K562 (cell line): ENCODE results near the gene CLPSL1. TPM values are rescaled to one million over a fixed set of nuclear protein-coding genes. Genes with fewer than 3 reads are reported as not detected.

Source experiments
- GABPB1 ChIP-seq: sonication (generic); formaldehyde crosslinking; IDR thresholded peaks from 2 replicates; pipeline ENCODE4 v1.8.0; 2022; ENCODE audit warnings: mild to moderate bottlenecking, missing genetic modification reagents
- PRPF4 ChIP-seq: fragments of 200-400 bp; formaldehyde crosslinking; IDR thresholded peaks from one replicate; pipeline ENCODE4 v1.6.1; 2017; ENCODE audit warnings: low read length, low read depth, mild to moderate bottlenecking; ENCODE audit not compliant: insufficient read depth, poor library complexity, severe bottlenecking
- TFAP4 ChIP-seq: sonication (generic); formaldehyde crosslinking; IDR thresholded peaks from 2 replicates; pipeline ENCODE4 v1.8.0; 2022; ENCODE audit warnings: missing genetic modification reagents, mild to moderate bottlenecking, moderate library complexity, borderline replicate concordance
- UBTF ChIP-seq, 2 experiments: IDR thresholded peaks; 2 replicates each; pipeline ENCODE4 v1.6.1; 2012; ENCODE audit warnings: improper control_type of control experiment in 2 of 2, low read depth in 2 of 2, low read length in 2 of 2, borderline replicate concordance in 1 of 2
- WHSC1 ChIP-seq: IDR thresholded peaks from one replicate; pipeline ENCODE4 v1.6.1; 2012; ENCODE audit warnings: low read length, control low read depth, inconsistent platforms
- ZBTB7A ChIP-seq: IDR thresholded peaks from 2 replicates; pipeline ENCODE4 v1.6.1; 2011; ENCODE audit warnings: low read depth, mild to moderate bottlenecking, low read length, moderate library complexity, borderline replicate concordance; ENCODE audit not compliant: control insufficient read depth
- ZKSCAN3 ChIP-seq: fragments of 250-450 bp; sonication (Bioruptor Pico); IDR thresholded peaks from 2 replicates; pipeline ENCODE4 v1.4.0; 2020
- ZNF592 ChIP-seq: fragments of 450-650 bp; IDR thresholded peaks from 2 replicates; pipeline ENCODE4 v1.6.1; 2017; ENCODE audit warnings: antibody characterized with exemption, mild to moderate bottlenecking
- polyA plus RNA-seq, 8 experiments: library from polyadenylated mRNA; depleted of rRNA in 4 of 8; stranded (reverse) in 5 of 8; unstranded in 3 of 8; fragments of >200 nt; fragmentation: Nextera tagmentation in 2 of 8; fragmentation: Illumina TruSeq in 1 of 8; extraction: Ambion mirVana in 2 of 8; extraction: Trizol in 1 of 8; gene quantifications; 2 replicates each; pipeline versions ENCODE4 v1.2.1 to v1.2.3, GENCODE V29; 2011 to 2014; ENCODE audit warnings: inconsistent platforms in 1 of 8, missing spikeins in 1 of 8
- total RNA-seq, 7 experiments: library from RNA; depleted of rRNA in 6 of 7; stranded (reverse); fragments of >200 nt in 6 of 7; fragmentation: Illumina TruSeq in 2 of 7; extraction: Trizol in 2 of 7; gene quantifications; 2 replicates each; pipeline versions ENCODE4 v1.2.1 to v1.2.3, GENCODE V29; 2011 to 2021; ENCODE audit warnings: low replicate concordance in 1 of 7
- TF ChIP-seq, protein P1 (sequence below), 3 experiments: fragments of 200-800 bp in 1 of 3; sonication (Bioruptor generic) in 1 of 3; sonication (generic) in 1 of 3; formaldehyde crosslinking in 1 of 3; IDR thresholded peaks; 2 replicates each; pipeline versions ENCODE4 v1.6.1 to v1.8.0; 2016 to 2022; ENCODE audit warnings: mild to moderate bottlenecking in 2 of 3, missing compliant biosample characterization in 2 of 3, missing genetic modification characterization in 2 of 3, missing genetic modification reagents in 1 of 3
- TF ChIP-seq, protein P2 (sequence below): fragments of 250-450 bp; sonication (Bioruptor Pico); IDR thresholded peaks from 2 replicates; pipeline ENCODE4 v1.5.0; 2022; ENCODE audit warnings: mild to moderate bottlenecking
- TF ChIP-seq, protein P3 (sequence below): sonication (generic); formaldehyde crosslinking; IDR thresholded peaks from 2 replicates; pipeline ENCODE4 v1.8.0; 2022; ENCODE audit warnings: mild to moderate bottlenecking, missing genetic modification reagents

The CLPSL1 gene
- total and polyA plus RNA-seq, 9 of the 15 experiments (the other 6 are each of a cell fraction or from before 2014, with no cell fraction given) = not detected

DNA sequence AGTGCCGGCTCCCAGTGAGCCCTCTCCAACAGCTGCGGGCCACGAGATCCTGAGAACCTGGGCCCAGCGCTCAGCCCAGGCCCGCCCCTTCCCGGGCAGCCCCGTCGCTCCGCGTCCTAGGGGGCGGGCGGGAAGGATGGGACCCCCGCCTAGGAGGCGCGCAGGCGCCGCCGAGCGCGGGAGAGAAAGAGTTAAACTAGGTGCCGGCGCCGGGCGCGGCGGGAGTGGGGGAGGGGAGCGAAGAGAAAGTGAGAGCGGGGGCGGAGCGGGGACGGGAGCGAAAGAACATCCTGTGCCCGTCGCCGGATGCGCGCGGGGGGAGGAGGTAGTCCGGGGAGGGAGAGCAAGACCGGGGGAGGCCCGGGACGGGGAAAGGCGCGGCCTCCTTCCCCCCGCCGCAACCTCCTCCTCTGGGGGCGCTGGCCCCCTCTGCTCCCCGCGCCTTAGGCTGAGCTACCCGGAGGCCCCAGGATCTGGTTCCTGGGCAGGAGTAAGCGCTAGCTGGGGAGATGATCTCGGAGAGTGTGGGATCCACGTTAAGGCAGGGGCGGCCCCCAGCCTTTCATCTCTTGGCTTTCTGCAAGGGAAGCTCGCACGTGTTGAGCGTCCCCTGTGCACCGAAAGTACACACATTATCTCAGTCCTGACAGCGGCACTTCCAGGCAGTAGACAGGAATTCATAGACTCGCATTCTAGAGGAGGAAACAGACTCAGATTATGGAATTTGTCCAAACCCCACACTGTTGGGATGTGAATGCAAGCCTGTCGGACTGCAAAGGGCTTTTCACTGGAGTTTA, 48.9 kb upstream of the CLPSL1 start (continued):
- TF ChIP-seq, protein P1, sequence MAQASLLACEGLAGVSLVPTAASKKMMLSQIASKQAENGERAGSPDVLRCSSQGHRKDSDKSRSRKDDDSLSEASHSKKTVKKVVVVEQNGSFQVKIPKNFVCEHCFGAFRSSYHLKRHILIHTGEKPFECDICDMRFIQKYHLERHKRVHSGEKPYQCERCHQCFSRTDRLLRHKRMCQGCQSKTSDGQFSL (CRISPR knock-in tag; IDR thresholded peaks at IDR 0.05) = peak; percentile 57; the same call in 1 of the 2 replicates
- TF ChIP-seq, protein P1 (tag; IDR thresholded peaks at IDR 0.05) = peak in 1 of 2 experiments; percentile 41; a peak in 1 of 4 replicates
- TF ChIP-seq ZNF592 (peak; percentile 76), TFAP4 (peak; percentile 92), GABPB1 (CRISPR knock-in tag) (peak; percentile 87), PRPF4 (peak; percentile 93), ZKSCAN3 (CRISPR knock-in tag) (no peak), ZBTB7A (peak; percentile 96; the same call in 1 of the 2 replicates), UBTF (IDR thresholded peaks at IDR 0.05; ENCODE audit: borderline replicate concordance in 1 of 2, low read depth in 2 of 2, low read length in 2 of 2) (peak in 1 of 2 experiments; percentile 26; a peak in 2 of 4 replicates), WHSC1 (no peak)
- TF ChIP-seq, protein P2, sequence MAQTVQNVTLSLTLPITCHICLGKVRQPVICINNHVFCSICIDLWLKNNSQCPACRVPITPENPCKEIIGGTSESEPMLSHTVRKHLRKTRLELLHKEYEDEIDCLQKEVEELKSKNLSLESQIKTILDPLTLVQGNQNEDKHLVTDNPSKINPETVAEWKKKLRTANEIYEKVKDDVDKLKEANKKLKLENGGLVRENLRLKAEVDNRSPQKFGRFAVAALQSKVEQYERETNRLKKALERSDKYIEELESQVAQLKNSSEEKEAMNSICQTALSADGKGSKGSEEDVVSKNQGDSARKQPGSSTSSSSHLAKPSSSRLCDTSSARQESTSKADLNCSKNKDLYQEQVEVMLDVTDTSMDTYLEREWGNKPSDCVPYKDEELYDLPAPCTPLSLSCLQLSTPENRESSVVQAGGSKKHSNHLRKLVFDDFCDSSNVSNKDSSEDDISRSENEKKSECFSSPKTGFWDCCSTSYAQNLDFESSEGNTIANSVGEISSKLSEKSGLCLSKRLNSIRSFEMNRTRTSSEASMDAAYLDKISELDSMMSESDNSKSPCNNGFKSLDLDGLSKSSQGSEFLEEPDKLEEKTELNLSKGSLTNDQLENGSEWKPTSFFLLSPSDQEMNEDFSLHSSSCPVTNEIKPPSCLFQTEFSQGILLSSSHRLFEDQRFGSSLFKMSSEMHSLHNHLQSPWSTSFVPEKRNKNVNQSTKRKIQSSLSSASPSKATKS (CRISPR knock-in tag) = no peak
- TF ChIP-seq, protein P3, sequence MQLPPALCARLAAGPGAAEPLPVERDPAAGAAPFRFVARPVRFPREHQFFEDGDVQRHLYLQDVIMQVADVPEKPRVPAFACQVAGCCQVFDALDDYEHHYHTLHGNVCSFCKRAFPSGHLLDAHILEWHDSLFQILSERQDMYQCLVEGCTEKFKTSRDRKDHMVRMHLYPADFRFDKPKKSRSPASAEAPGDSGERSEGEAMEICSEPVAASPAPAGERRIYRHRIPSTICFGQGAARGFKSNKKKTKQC (CRISPR knock-in tag) = peak; percentile 25; the same call in 1 of the 2 replicates
